Breast epithelium (tissue), 4 donors: Measurements from ENCODE around the gene HRH2. TPM values are rescaled to one million over a fixed set of nuclear protein-coding genes. Genes with fewer than 3 reads are reported as not detected.

Source experiments
- DNase-seq, 2 donors: peaks; one replicate each; pipeline ENCODE4 v3.0.0-alpha.2; 2019; ENCODE audit warnings: low spot score in 2 of 2
- H3K27ac ChIP-seq, 2 donors: fragments of 200-600 bp; sonication (generic) in 1 of 2; one replicate each; pipeline ENCODE4 v1.5.1; 2016 to 2019; ENCODE audit warnings: mild to moderate bottlenecking in 1 of 2
- H3K27me3 ChIP-seq, 2 donors: fragments of 200-600 bp; sonication (generic) in 1 of 2; one replicate each; pipeline versions ENCODE4 v1.5.1 to v1.6.0; 2017 to 2019; ENCODE audit warnings: control low read depth in 1 of 2, mild to moderate bottlenecking in 1 of 2
- H3K36me3 ChIP-seq: fragments of 200-600 bp; one replicate; pipeline ENCODE4 v1.5.1; 2019
- H3K4me1 ChIP-seq, 2 donors: fragments of 200-600 bp; sonication (generic); one replicate each; pipeline ENCODE4 v1.5.1; 2016 to 2019; ENCODE audit warnings: control low read depth in 1 of 2
- H3K4me3 ChIP-seq, 3 donors: fragments of 200-600 bp; sonication (generic); 1 replicate in 2 of 3; 2 replicates in 1 of 3; pipeline ENCODE4 v1.5.1; 2016 to 2019; ENCODE audit warnings: mild to moderate bottlenecking in 3 of 3, moderate library complexity in 2 of 3
- H3K9me3 ChIP-seq, 2 donors: fragments of 200-600 bp; sonication (generic) in 1 of 2; one replicate each; pipeline ENCODE4 v1.5.1; 2016 to 2019; ENCODE audit warnings: control low read depth in 1 of 2
- CTCF ChIP-seq, 3 donors: fragments of 450-650 bp; IDR thresholded peaks; one replicate each; pipeline ENCODE4 v1.5.1; 2016 to 2017; ENCODE audit warnings: antibody characterized with exemption in 3 of 3, mild to moderate bottlenecking in 3 of 3, moderate library complexity in 3 of 3
- POLR2A ChIP-seq: fragments of 450-650 bp; IDR thresholded peaks from one replicate; pipeline ENCODE4 v1.6.1; 2016; ENCODE audit warnings: antibody characterized with exemption, mild to moderate bottlenecking, moderate library complexity
- POLR2AphosphoS5 ChIP-seq, 3 donors: sonication (generic); formaldehyde crosslinking; IDR thresholded peaks; one replicate each; pipeline ENCODE4 v1.6.1; 2017; ENCODE audit warnings: antibody characterized with exemption in 3 of 3
- intact Hi-C: fragments of 100-400 bp; cut with DNase I; formaldehyde crosslinking; loops from one replicate; pipeline ENCODE4 v1.15.1; 2023; ENCODE audit warnings: low total_unique reads
- total RNA-seq, 3 donors: library from RNA; depleted of rRNA; stranded (reverse); fragments of >200 nt; gene quantifications; one replicate each; pipeline ENCODE4 v1.1.0, GENCODE V29; 2016

HRH2 gene
- total RNA-seq, 3 donors from 2014 or later, result 0.73 to 5.0 (median 2.0) TPM

GRCh38 chr5:175707751-175708375 is 50.0 kb downstream of the HRH2 start:
- DNase-seq, result peak in 1 of 2 donors; percentile 35
- intact Hi-C loops, result no loop called here
- H3K27ac ChIP-seq, result no peak overlapping the region

GRCh38 chr5:175709276-175709781 is 51.5 kb downstream of the HRH2 start:
- Histone ChIP-seq H3K36me3 (no peaks in the 10 kb centered on the region), H3K9me3 (peaks cover 6 to 10% of the 10 kb centered on the region in 2 donors), H3K4me1 (no peaks in the 10 kb centered on the region), H3K27ac (no peak overlapping the region), H3K4me3 (no peak overlapping the region), H3K27me3 (no peaks in the 10 kb centered on the region)
- intact Hi-C loops, result no loop called here
- TF ChIP-seq POLR2A (no peak), POLR2AphosphoS5 (IDR thresholded peaks at IDR 0.05) (no peak), CTCF (IDR thresholded peaks at IDR 0.05) (no peak)
- DNase-seq, result peak in 1 of 2 donors; percentile 25

More at GRCh38 chr5:175707751-175708375, 50.0 kb downstream of the HRH2 start:
- H3K4me1 ChIP-seq, result no peaks in the 10 kb centered on the region
- H3K36me3 ChIP-seq, result no peaks in the 10 kb centered on the region
- no peak overlapping the region for H3K4me3 ChIP-seq
- H3K27me3 ChIP-seq, result no peaks in the 10 kb centered on the region
- peaks cover 0 to 3% of the 10 kb centered on the region in 2 donors for H3K9me3 ChIP-seq
- TF ChIP-seq CTCF (IDR thresholded peaks at IDR 0.05) (no peak), POLR2A (no peak), POLR2AphosphoS5 (IDR thresholded peaks at IDR 0.05) (no peak)

GRCh38 chr5:175710326-175710725 is 52.5 kb downstream of the HRH2 start:
- no peaks in the 10 kb centered on the region for H3K36me3 ChIP-seq
- H3K4me3 ChIP-seq, result no peak overlapping the region
- intact Hi-C loops, result no loop called here
- no peaks in the 10 kb centered on the region for H3K4me1 ChIP-seq
- H3K9me3 ChIP-seq, result peaks cover 6 to 16% of the 10 kb centered on the region in 2 donors
- no peak overlapping the region for H3K27ac ChIP-seq
- DNase-seq, result peak in 1 of 2 donors; percentile 14
- TF ChIP-seq CTCF (IDR thresholded peaks at IDR 0.05) (no peak), POLR2AphosphoS5 (IDR thresholded peaks at IDR 0.05) (no peak), POLR2A (no peak)
- H3K27me3 ChIP-seq, result no peaks in the 10 kb centered on the region

- Histone ChIP-seq H3K9me3 (peaks cover 6 to 16% of the 10 kb centered on the region in 2 donors), H3K4me3 (no peak overlapping the region), H3K27me3 (no peaks in the 10 kb centered on the region), H3K27ac (no peak overlapping the region), H3K36me3 (no peaks in the 10 kb centered on the region), H3K4me1 (no peaks in the 10 kb centered on the region)
- DNase-seq, result peak in 1 of 2 donors; percentile 22
- no peak for TF ChIP-seq POLR2AphosphoS5 (IDR thresholded peaks at IDR 0.05)
- TF ChIP-seq CTCF (IDR thresholded peaks at IDR 0.05), result no peak
- TF ChIP-seq POLR2A, result no peak
- intact Hi-C loops, result no loop called here
Measured at GRCh38 chr5:175711031-175711430, 53.2 kb downstream of the HRH2 start.

- intact Hi-C loops, result no loop called here
- no peaks in the 10 kb centered on the region for H3K27me3 ChIP-seq
- H3K4me1 ChIP-seq, result no peaks in the 10 kb centered on the region
- DNase-seq, result peak in 1 of 2 donors; percentile 20
- peaks cover 7 to 21% of the 10 kb centered on the region in 2 donors for H3K9me3 ChIP-seq
- no peaks in the 10 kb centered on the region for H3K36me3 ChIP-seq
- no peak overlapping the region for H3K4me3 ChIP-seq
- TF ChIP-seq POLR2A (no peak), POLR2AphosphoS5 (IDR thresholded peaks at IDR 0.05) (no peak), CTCF (IDR thresholded peaks at IDR 0.05) (no peak)
- no peak overlapping the region for H3K27ac ChIP-seq
Measured at GRCh38 chr5:175711472-175712312, 53.8 kb downstream of the HRH2 start.
